Immature natural killer cell (primary cell): ENCODE data around the gene FBXO2. TPM values are rescaled to one million over a fixed set of nuclear protein-coding genes. Genes with fewer than 3 reads are reported as not detected.

Source experiments
- DNase-seq, 3 donors: peaks; one replicate each; pipeline ENCODE4 v3.0.0; 2022; ENCODE audit warnings: mixed read lengths in 1 of 3
- H3K27ac Mint-ChIP-seq, 6 donors: one replicate each; pipeline ENCODE4 v1.8.0; 2020; ENCODE audit warnings: mixed read lengths in 6 of 6, mild to moderate bottlenecking in 5 of 6, inconsistent platforms in 4 of 6, moderate library complexity in 3 of 6
- H3K27me3 Mint-ChIP-seq, 3 donors: one replicate each; pipeline ENCODE4 v1.8.0; 2020 to 2021; ENCODE audit warnings: low read depth in 3 of 3, mild to moderate bottlenecking in 3 of 3, mixed read lengths in 3 of 3, moderate library complexity in 3 of 3, inconsistent platforms in 1 of 3
- H3K36me3 Mint-ChIP-seq, 3 donors: one replicate each; pipeline ENCODE4 v1.8.0; 2020; ENCODE audit warnings: mixed read lengths in 3 of 3, inconsistent platforms in 2 of 3, mild to moderate bottlenecking in 2 of 3
- H3K4me1 Mint-ChIP-seq, 2 donors: one replicate each; pipeline ENCODE4 v1.8.0; 2020; ENCODE audit warnings: inconsistent platforms in 2 of 2, mild to moderate bottlenecking in 2 of 2, mixed read lengths in 2 of 2, moderate library complexity in 1 of 2
- H3K4me3 Mint-ChIP-seq, 5 donors: one replicate each; pipeline ENCODE4 v1.8.0; 2020; ENCODE audit warnings: mild to moderate bottlenecking in 5 of 5, mixed read lengths in 5 of 5, inconsistent platforms in 3 of 5, moderate library complexity in 3 of 5
- H3K9me3 Mint-ChIP-seq, 6 donors: one replicate each; pipeline ENCODE4 v1.8.0; 2020; ENCODE audit warnings: mild to moderate bottlenecking in 6 of 6, mixed read lengths in 6 of 6, inconsistent platforms in 4 of 6, moderate library complexity in 3 of 6
- polyA plus RNA-seq, 3 donors: library from polyadenylated mRNA; unstranded; fragments of 300-500 nt; fragmentation: Illumina TruSeq; gene quantifications; one replicate each; pipeline ENCODE4 v1.2.3, GENCODE V29; 2021

FBXO2 gene
- polyA plus RNA-seq, 3 donors from 2014 or later: 5.6 to 15.5 (median 14.4) TPM

DNA sequence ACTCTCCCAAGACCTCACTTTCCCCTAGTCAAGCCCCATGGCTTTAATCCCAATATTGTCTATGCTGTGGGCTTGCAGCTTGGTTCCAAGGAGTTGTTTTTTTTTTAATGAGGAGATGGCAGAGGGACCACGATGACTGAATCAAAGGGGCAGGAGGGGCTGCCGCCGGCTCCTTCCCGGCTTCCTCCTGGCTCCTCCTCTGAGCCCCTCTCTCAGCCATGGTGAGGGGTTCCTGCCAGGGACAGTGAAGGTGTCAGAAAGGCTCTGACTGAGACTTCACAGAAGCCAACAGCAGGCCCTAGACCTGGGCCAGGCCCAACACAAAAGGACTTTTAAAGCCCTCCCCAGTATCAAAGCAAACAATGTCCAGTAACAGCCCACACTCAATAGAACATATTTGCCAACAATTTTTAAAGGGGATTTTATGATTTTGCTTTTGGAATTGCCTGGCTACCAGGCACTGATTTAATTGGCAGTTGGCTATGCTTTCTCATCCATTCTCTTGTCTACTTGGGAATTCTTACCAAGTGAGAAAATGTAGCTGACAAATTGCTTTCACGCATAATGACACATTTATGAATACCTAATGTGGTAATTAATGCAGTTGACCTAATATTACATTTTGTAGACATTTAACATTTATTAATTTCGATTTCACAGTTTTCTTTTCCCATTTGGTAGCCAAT lies 54.2 kb downstream of the FBXO2 start:
- H3K4me1 Mint-ChIP-seq: no peaks in the 10 kb centered on the region
- no peak for DNase-seq
- no peaks in the 10 kb centered on the region for H3K36me3 Mint-ChIP-seq
- H3K27ac Mint-ChIP-seq: no peak overlapping the region
- no peaks in the 10 kb centered on the region for H3K9me3 Mint-ChIP-seq
- no peak overlapping the region for H3K4me3 Mint-ChIP-seq
- peaks cover 0 to 8% (median 1%) of the 10 kb centered on the region in 3 donors for H3K27me3 Mint-ChIP-seq

DNA sequence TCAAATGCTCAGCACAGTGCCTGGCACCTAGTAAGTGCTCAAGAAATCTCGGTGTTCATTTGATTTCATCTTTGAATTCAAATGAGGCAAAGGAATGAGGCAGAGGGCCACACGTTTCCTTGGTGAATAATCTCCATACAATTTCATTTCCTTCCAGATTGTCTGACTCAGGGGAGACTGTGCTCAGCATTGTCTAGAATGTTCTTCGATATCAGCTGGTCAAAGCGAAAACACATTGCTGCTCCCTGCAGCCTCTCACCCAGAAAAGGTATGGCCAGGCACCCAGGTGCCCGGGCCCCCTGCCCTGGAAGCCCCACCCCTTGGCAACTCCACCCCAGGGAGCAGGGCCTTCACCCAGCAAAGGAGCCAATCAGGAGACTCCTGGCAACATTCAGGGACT lies 55.8 kb downstream of the FBXO2 start:
- Mint-ChIP-seq H3K27ac (no peak overlapping the region), H3K4me3 (no peak overlapping the region), H3K4me1 (no peaks in the 10 kb centered on the region), H3K36me3 (no peaks in the 10 kb centered on the region), H3K27me3 (peaks cover 0 to 9% (median 3%) of the 10 kb centered on the region in 3 donors), H3K9me3 (no peaks in the 10 kb centered on the region)
- DNase-seq: no peak

Other genes starting within 250 kb of the FBXO2 start
- under 1 TPM in 2 of 3 donors, not detected in 1; 0.37 to 0.66 TPM for gene DISP3, start 175.3 kb downstream of the FBXO2 start, polyA plus RNA-seq
- 10 to 100 TPM in 2 of 3 donors, 1 to 10 TPM in 1; 8.6 to 13.4 (median 12.5) TPM for gene FBXO44, start 448 bp upstream of the FBXO2 start, polyA plus RNA-seq
- 100 to 1,000 TPM; 105 to 164 (median 121) TPM for gene FBXO6, start 9.8 kb upstream of the FBXO2 start, polyA plus RNA-seq
- gene MAD2L2, start 26.7 kb upstream of the FBXO2 start, polyA plus RNA-seq: 100 to 1,000 TPM; 103 to 182 (median 163) TPM
- under 1 TPM; 0.29 to 0.94 (median 0.58) TPM for gene DRAXIN, start 37.3 kb upstream of the FBXO2 start, polyA plus RNA-seq
- 100 to 1,000 TPM; 319 to 591 (median 324) TPM for gene AGTRAP, start 81.7 kb upstream of the FBXO2 start, polyA plus RNA-seq
- gene C1orf167, start 107.8 kb upstream of the FBXO2 start, polyA plus RNA-seq: 1 to 10 TPM in 1 of 3 donors, not detected in 2; 3.0 TPM
- gene MTHFR, start 151.5 kb upstream of the FBXO2 start, polyA plus RNA-seq: 10 to 100 TPM in 1 of 3 donors, 1 to 10 TPM in 2; 5.0 to 15.2 (median 7.6) TPM
- 1 to 10 TPM; 1.1 to 3.6 (median 1.5) TPM for gene CLCN6, start 151.8 kb upstream of the FBXO2 start, polyA plus RNA-seq
- gene NPPA, start 193.4 kb upstream of the FBXO2 start, polyA plus RNA-seq: not detected
- not detected for gene NPPB, start 204.5 kb upstream of the FBXO2 start, polyA plus RNA-seq